Nephron (organoid): Measurements from ENCODE around the gene IRF4.
A peak's percentile ranks its signal among the peaks of the same experiment; 100 is the strongest.

Source experiments
- H3K27ac Mint-ChIP-seq, 3 experiments: 2 replicates each; pipeline ENCODE4 v1.8.0; 2020; ENCODE audit warnings: mixed read lengths in 3 of 3, mild to moderate bottlenecking in 2 of 3, moderate library complexity in 1 of 3
- H3K27me3 Mint-ChIP-seq: 2 replicates; pipeline ENCODE4 v1.8.0; 2021; ENCODE audit warnings: low read depth, mild to moderate bottlenecking, moderate library complexity, mixed read lengths
- H3K36me3 Mint-ChIP-seq: 2 replicates; pipeline ENCODE4 v1.8.0; 2020; ENCODE audit warnings: low read depth, mixed read lengths
- H3K4me1 Mint-ChIP-seq: 2 replicates; pipeline ENCODE4 v1.8.0; 2020; ENCODE audit warnings: mixed read lengths
- H3K4me3 Mint-ChIP-seq, 3 experiments: 2 replicates each; pipeline ENCODE4 v1.8.0; 2020; ENCODE audit warnings: mild to moderate bottlenecking in 3 of 3, mixed read lengths in 3 of 3, moderate library complexity in 2 of 3
- H3K9me3 Mint-ChIP-seq: 2 replicates; pipeline ENCODE4 v1.8.0; 2020; ENCODE audit warnings: mixed read lengths
- TF ChIP-seq, protein P1 (sequence below), 3 experiments: fragments of 200-600 bp; sonication (generic); IDR thresholded peaks; one replicate each; pipeline ENCODE4 v1.5.0; 2021; ENCODE audit warnings: antibody characterized with exemption in 3 of 3; ENCODE audit not compliant: unreplicated experiment in 3 of 3

The IRF4 gene

DNA sequence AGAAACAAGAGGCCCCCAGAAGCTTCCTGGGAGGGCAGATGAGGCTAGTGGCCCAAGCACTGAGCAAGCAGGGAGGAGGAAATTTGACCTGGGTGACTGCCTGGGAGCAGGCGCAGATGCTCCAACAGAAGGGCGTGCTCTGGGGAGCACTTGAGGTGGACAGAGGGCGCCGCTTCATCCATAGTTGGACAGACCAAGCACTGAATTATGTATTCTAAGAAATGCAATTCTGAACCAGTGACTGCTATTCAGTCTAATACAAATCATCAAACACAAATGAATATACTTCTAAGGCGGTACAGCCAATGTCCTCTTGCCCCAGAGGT is 28.7 kb upstream of the IRF4 start:
- no peak overlapping the region for H3K4me3 Mint-ChIP-seq
- H3K4me1 Mint-ChIP-seq, result peaks cover 50% of the 10 kb centered on the region
- no peak overlapping the region for H3K27ac Mint-ChIP-seq
- TF ChIP-seq, protein P1, sequence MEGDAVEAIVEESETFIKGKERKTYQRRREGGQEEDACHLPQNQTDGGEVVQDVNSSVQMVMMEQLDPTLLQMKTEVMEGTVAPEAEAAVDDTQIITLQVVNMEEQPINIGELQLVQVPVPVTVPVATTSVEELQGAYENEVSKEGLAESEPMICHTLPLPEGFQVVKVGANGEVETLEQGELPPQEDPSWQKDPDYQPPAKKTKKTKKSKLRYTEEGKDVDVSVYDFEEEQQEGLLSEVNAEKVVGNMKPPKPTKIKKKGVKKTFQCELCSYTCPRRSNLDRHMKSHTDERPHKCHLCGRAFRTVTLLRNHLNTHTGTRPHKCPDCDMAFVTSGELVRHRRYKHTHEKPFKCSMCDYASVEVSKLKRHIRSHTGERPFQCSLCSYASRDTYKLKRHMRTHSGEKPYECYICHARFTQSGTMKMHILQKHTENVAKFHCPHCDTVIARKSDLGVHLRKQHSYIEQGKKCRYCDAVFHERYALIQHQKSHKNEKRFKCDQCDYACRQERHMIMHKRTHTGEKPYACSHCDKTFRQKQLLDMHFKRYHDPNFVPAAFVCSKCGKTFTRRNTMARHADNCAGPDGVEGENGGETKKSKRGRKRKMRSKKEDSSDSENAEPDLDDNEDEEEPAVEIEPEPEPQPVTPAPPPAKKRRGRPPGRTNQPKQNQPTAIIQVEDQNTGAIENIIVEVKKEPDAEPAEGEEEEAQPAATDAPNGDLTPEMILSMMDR (IDR thresholded peaks at IDR 0.05; ENCODE audit: unreplicated experiment in 3 of 3), result no peak
- H3K9me3 Mint-ChIP-seq, result peaks cover 50% of the 10 kb centered on the region
- H3K36me3 Mint-ChIP-seq, result no peaks in the 10 kb centered on the region
- H3K27me3 Mint-ChIP-seq, result peaks cover 7% of the 10 kb centered on the region

DNA sequence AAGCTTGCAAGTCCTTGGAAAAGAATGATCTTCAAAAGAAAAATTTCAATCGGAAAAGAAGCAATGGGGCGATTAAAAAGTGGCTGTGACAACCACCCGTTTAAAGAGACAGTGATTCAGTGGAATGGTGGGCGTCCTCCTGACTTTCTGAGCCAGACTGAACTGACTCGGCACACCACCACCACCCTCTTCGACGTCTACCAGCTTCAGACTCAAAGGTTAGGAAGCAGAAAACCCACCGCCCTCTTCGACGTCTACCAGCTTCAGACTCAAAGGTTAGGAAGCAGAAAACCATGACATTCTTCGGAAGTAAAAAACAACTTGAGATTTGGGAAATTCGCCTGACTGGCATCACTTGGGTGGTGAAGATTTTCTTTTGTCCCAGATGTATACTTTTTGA is 28.3 kb upstream of the IRF4 start:
- H3K4me3 Mint-ChIP-seq, result no peak overlapping the region
- no peak overlapping the region for H3K27ac Mint-ChIP-seq
- peaks cover 49% of the 10 kb centered on the region for H3K9me3 Mint-ChIP-seq
- peaks cover 7% of the 10 kb centered on the region for H3K27me3 Mint-ChIP-seq
- TF ChIP-seq, protein P1 (IDR thresholded peaks at IDR 0.05; ENCODE audit: unreplicated experiment in 3 of 3), result no peak
- no peaks in the 10 kb centered on the region for H3K36me3 Mint-ChIP-seq
- H3K4me1 Mint-ChIP-seq, result peaks cover 54% of the 10 kb centered on the region

DNA sequence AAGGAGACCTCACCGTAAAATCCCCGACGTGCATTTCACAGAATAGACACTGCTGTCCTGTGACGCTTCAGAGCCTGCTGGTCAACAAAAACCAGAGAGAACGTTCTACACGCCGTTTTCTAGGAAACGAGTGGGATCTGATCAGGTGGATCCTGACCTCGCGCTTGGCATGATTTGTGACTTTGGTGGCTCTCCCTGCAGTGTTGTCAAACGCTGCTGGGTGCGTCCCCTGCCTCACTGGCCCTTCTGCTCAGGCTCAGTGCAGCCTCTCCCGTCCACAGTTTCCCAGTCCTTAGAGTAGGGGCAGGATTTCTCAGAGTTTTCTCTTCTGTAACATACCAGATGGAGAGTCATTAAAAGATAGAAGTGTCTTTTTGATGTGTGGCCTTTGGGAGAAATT is 27.6 kb upstream of the IRF4 start:
- TF ChIP-seq, protein P1 (IDR thresholded peaks at IDR 0.05; ENCODE audit: unreplicated experiment in 3 of 3), result no peak

DNA sequence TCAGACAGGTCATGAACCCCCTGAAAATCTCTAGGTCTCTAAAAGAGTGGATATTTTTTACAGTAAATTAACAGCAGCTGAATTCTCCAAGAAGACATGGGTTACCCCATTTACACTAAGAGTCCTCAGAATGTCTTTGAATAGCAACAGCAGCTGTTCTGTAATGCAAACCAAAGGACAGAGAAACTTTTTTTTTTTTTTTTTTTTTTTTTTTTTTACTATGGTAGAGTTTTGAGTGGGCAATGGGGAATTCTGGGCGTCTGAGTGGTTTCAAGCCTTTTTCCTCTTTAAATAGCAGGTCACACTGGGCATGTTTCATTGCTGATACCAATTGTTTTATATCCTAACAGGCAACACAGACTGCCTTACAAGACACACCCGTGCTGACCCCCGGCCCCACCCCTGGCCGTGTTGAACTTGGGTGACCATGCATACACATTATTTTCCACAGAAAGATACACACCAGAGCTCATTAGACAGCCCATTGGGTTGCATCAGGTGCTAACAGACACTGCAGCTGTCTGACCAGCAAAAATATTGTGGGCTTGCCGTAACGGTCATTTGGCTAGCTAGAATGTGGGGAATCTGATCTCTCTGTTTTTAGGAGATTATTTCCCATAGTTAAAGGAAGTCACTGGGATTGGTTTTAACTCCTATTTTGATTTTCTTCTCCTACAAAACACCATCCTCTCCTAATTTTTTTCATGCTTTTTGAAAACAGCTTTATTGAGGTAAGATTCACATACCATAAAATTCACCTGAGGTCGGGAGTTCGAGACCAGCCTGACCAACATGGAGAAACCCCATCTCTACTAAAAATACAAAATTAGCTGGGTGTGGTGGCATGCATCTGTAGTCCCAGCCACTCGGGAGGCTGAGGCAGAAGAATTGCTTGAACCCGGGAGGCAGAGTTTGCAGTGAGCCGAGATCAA is 26.7 kb upstream of the IRF4 start:
- Mint-ChIP-seq H3K27me3 (peaks cover 5% of the 10 kb centered on the region), H3K27ac (peak overlapping the region; percentile 77 to 88 (median 84)), H3K4me3 (peak overlapping the region in 1 of 3 experiments; percentile 39), H3K36me3 (no peaks in the 10 kb centered on the region), H3K9me3 (peaks cover 49% of the 10 kb centered on the region), H3K4me1 (peaks cover 60% of the 10 kb centered on the region)
- TF ChIP-seq, protein P1 (IDR thresholded peaks at IDR 0.05; ENCODE audit: unreplicated experiment in 3 of 3), result no peak

More for the DNA sequence above, 27.6 kb upstream of the IRF4 start:
- Mint-ChIP-seq H3K4me3 (no peak overlapping the region), H3K27ac (peak overlapping the region; percentile 77 to 88 (median 84)), H3K36me3 (no peaks in the 10 kb centered on the region), H3K4me1 (peaks cover 54% of the 10 kb centered on the region), H3K27me3 (peaks cover 7% of the 10 kb centered on the region), H3K9me3 (peaks cover 44% of the 10 kb centered on the region)

DNA sequence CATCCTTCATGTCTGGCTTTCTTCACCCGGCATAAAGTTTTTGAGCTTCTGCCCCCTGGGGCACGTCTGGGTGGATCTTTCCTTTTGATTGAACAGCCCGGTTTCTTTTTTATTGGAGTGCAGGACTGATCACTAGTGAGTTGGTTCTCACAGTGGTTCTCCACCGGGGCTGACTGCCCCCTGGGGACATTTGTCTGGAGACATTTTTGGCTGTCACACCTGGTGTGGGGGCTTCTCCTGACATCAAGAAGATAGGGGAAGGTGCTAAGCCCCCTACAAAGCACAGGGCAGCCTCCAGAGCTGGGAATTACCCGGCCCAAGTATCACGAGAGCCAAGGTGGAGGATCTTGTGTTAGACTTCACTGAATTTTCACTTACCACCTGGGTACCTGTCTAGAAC is 25.7 kb upstream of the IRF4 start:
- Mint-ChIP-seq H3K36me3 (no peaks in the 10 kb centered on the region), H3K4me3 (no peak overlapping the region), H3K9me3 (peaks cover 52% of the 10 kb centered on the region), H3K4me1 (peaks cover 56% of the 10 kb centered on the region), H3K27ac (peak overlapping the region in 1 of 3 experiments; percentile 77), H3K27me3 (peaks cover 15% of the 10 kb centered on the region)
- TF ChIP-seq, protein P1 (IDR thresholded peaks at IDR 0.05; ENCODE audit: unreplicated experiment in 3 of 3), result no peak
